Measurements from ENCODE around the gene SIGMAR1. TPM values are rescaled to one million over a fixed set of nuclear protein-coding genes. Genes with fewer than 3 reads are reported as not detected.

The SIGMAR1 gene
- total and polyA plus RNA-seq, 2 of the 4 experiments (the other 2 are of a cell fraction): 44.6 to 88.9 TPM

GRCh38 chr9:34684816-34685215 is 47.2 kb upstream of the SIGMAR1 start:
- Histone ChIP-seq H3K56ac (ENCODE audit: extremely low read depth, insufficient read depth, low read length) (no peak overlapping the region), H3K36me3 (ENCODE audit: control insufficient read depth, insufficient read depth, low read length) (peaks cover 2% of the 10 kb centered on the region; the same call in 1 of the 2 replicates), H2AK9ac (replicated peaks; ENCODE audit: low read depth, low read length, poor library complexity) (no peak overlapping the region), H3K18ac (ENCODE audit: low read depth, low read length) (no peak overlapping the region), H3K4me2 (ENCODE audit: low read depth, low read length) (no peak overlapping the region), H3K23ac (ENCODE audit: low read depth, low read length) (no peak overlapping the region), H3K4ac (ENCODE audit: low read depth, low read length) (no peak overlapping the region), H2AK5ac (ENCODE audit: low read depth, low read length) (no peak overlapping the region), H4K20me1 (ENCODE audit: insufficient read depth, low read length) (no peaks in the 10 kb centered on the region; the same call in 1 of the 2 replicates), H2BK15ac (ENCODE audit: low read depth, low read length) (no peak overlapping the region), H3K9me3 (ENCODE audit: control insufficient read depth, insufficient read depth, low read length) (no peaks in the 10 kb centered on the region), H3K4me3 (ENCODE audit: insufficient read depth, low read depth, low read length) (no peak overlapping the region), H3K27me3 (ENCODE audit: control insufficient read depth, insufficient read depth, low read length) (no peaks in the 10 kb centered on the region), H2BK20ac (ENCODE audit: low read depth, low read length) (no peak overlapping the region), H2AFZ (replicated peaks; ENCODE audit: low read length, poor library complexity) (no peak overlapping the region), H4K8ac (ENCODE audit: low read depth in 2 of 2, low read length in 2 of 2) (no peak overlapping the region), H3K27ac (ENCODE audit: insufficient read depth, low read length) (no peak overlapping the region), H3K9ac (ENCODE audit: low read depth, low read length) (no peak overlapping the region), H4K91ac (ENCODE audit: insufficient read depth, low read depth, low read length) (no peak overlapping the region), H2BK5ac (ENCODE audit: low read depth, low read length, poor library complexity, severe bottlenecking) (no peak overlapping the region), H4K5ac (ENCODE audit: low read depth, low read length) (no peak overlapping the region), H3K4me1 (ENCODE audit: control insufficient read depth, insufficient read depth, low read length) (no peaks in the 10 kb centered on the region; the same call in 1 of the 2 replicates), H3K9me1 (ENCODE audit: insufficient read depth, low read length) (peaks cover 7% of the 10 kb centered on the region; the same call in 1 of the 2 replicates), H3K79me1 (ENCODE audit: low read depth in 1 of 2, low read length in 2 of 2) (no peaks in the 10 kb centered on the region; a peak in 1 of 4 replicates), H2BK120ac (ENCODE audit: low read depth, low read length) (no peak overlapping the region), H3K14ac (replicated peaks; ENCODE audit: low read depth, low read length) (no peak overlapping the region)
- BruUV-seq (replicated peaks): no TSS peak
- ChIA-PET POLR2A (ENCODE audit: unreplicated experiment) (no interaction called here), CTCF (interaction anchor here (1.4 kb wide), 1 partner anchor 18 kb away, joined by 5 read pairs; no protein-coding TSS in a partner anchor)
- intact Hi-C loops (cut with micrococcal nuclease) (no loop called here), in situ Hi-C loops (cut with MboI; ENCODE audit: low sequenced_read_pairs) (no loop called here), dilution Hi-C loops (cut with HindIII; ENCODE audit: low sequenced_read_pairs, unreplicated experiment) (no loop called here)
- no peak for ATAC-seq (ENCODE audit: low read depth)
- no CpG with 5 or more reads among the region's 4 CpGs for WGBS, 2 experiments (ENCODE audit: extremely low coverage in 2 of 2, insufficient read length in 1 of 2)
- TF ChIP-seq USF2 (IDR thresholded peaks at IDR 0.05; ENCODE audit: low read depth, low read length) (no peak), BHLHE40 (IDR thresholded peaks at IDR 0.05; ENCODE audit: low read depth, low read length) (no peak), RCOR1 (IDR thresholded peaks at IDR 0.05; ENCODE audit: insufficient replicate concordance, low read length) (no peak), MXI1 (IDR thresholded peaks at IDR 0.05; ENCODE audit: borderline replicate concordance, low read depth, low read length) (no peak), MAFK (IDR thresholded peaks at IDR 0.05; ENCODE audit: low read depth, low read length) (no peak), RFX5 (IDR thresholded peaks at IDR 0.05; ENCODE audit: low read depth, low read length) (no peak), CEBPB (IDR thresholded peaks at IDR 0.05; ENCODE audit: low read depth, low read length) (no peak), CTCF (conservative IDR thresholded peaks at IDR 0.05; ENCODE audit: low read depth, low read length) (no peak), MAZ (IDR thresholded peaks at IDR 0.05; ENCODE audit: borderline replicate concordance, low read depth, low read length) (no peak), FOS (IDR thresholded peaks at IDR 0.05; ENCODE audit: low read depth, low read length) (no peak), RAD21 (IDR thresholded peaks at IDR 0.05; ENCODE audit: low read length) (no peak), ELK1 (IDR thresholded peaks at IDR 0.05; ENCODE audit: borderline replicate concordance, low read depth, low read length) (no peak), POLR2A (IDR thresholded peaks at IDR 0.05; ENCODE audit: low read depth, low read length) (no peak), SMC3 (IDR thresholded peaks at IDR 0.05; ENCODE audit: low read depth, low read length) (no peak), CHD1 (IDR thresholded peaks at IDR 0.05; ENCODE audit: low read depth, low read length) (no peak), NFE2L2 (IDR thresholded peaks at IDR 0.05; ENCODE audit: low read depth, low read length) (no peak)
- DNase-seq: no peak

All from IMR-90 (cell line).